Fibroblast of skin of right biceps (primary cell): ENCODE measurements around the gene MFSD11.
"Not testable (repeated sequence)": the region's sequence is repeated elsewhere in the genome, so short reads cannot be mapped to it uniquely, and the experiment has no call there.

ENCODE experiments used
- DNase-seq: peaks from one replicate; pipeline ENCODE4 v3.0.0-alpha.2; 2013

The MFSD11 gene

DNA sequence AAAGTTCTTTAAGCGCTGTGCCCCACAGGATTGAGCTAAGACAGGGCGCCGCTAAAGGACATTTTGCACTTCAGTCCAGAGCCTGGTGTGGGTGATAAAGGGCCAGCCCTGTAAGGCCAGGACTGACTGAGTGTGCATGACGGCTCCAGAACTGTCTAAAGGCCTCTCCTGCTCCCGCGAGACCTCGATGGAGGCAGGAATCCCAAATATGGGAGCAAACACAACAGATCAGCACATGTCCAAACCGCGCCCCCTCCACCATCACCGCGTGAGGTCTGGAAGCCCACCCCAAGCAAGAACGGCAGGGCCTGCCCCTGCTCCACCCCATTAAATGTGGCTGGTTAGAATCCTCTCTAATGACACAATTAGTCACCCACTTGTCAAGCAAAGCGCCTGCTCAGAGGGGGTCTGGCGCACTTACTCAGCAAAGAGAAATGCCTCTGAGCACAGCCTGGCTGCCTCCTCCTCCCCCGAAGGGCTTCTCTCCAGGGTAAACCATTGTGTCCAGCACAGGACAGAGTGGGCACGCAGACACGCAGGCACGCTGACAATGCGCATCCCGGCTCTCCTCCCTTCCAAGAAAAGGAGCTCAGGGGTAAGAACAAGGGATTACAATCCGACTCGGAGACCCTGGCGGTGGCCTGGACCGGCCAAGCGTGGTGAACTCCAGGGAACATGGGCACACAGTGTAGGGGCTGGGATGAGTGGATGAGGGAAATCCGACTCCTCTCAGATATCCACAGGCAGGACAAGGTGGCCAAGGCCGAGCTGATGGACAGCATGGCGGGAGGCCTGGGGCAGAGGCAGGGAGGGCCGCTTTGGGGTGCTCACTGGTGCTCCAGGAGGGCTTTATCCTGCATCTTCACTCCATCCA, 28.6 kb upstream of the MFSD11 start:
- peak; percentile 100 for DNase-seq

DNA sequence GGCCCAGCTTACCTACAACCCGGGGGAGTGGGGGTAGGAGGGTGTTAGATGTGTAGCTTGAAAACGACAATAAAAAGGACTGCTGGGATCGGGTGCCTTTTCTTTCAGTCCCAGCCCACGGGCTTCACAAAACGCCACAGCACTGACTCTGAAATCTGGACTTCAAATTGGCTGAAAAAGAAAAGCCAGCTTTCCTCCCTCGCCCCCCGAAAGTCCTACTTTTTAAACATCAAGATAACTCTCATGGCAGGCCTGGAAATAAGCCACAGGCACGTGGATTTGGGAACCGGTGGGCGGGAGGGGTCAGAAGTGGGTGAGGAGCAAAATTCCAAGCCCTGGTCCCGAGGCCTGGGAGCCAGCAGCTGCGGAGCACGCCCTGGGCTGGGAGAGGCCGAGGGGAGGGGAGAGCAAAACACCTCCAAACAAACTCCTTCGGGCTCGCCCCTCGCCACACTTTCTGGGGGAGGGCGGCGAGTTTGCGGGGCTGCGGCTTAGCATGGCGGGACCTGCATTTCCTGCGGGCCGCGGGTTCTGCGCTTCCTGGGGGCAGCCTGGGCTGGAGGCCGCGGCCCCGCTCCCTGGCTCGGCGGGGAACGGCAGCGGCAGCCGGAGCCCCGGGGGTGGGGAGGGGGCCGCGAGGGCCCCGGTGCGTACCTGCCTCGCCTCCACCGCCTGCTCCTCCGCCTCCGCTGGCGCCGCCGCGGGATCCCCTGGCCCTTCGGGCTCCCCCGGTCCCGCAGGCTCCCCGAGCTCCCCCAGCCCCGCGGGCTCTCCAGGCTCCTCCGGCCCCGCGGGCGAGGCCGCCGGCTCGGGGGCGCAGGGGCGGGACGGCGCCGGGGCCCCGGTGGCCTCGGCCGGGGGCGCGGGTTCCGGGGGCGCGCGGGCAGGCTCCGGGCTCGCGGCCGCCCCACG, 27.7 kb upstream of the MFSD11 start:
- DNase-seq = not testable (repeated sequence)

DNA sequence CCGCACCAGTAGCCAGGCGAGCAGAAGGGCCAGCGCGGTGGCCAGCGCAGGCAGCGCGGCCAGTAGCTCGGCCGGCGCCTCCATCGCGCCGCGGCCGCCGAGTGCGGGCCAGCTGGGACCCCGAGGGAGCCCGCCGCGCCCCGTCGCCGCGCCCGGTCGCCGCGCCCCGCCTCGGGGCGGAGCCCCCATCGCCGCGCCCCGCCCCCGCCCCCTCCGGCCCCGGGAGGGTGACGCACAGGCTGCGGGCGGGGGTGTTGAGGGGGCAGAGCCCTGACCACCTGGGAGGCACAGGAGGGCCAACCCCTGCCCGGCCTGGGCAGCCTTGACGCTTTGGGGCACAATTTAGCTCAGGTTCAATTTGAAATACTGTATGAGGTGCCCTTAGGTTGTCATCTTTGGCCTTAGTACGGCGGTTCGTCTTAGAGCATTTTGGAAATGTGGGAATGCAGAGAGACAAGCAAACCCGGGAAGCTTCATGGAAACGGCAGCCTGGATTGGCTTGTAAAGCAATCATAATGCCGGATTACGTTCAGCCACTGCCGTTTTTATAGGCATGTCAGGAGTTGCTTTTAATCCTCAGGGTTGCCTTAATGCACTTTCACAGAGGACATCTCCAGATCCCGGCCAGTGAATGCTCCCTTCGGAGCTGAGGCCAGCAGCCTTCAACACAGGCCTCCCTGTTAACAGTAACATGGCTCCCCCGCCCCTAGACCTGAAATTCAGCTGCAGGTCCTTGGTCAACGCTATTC, 26.9 kb upstream of the MFSD11 start, which contains the start of gene MXRA7:
MXRA7 (minus strand) TSS at position 103 of the 749 bp plus-strand sequence; CDS start at position 84, 19 bp downstream.
- DNase-seq = peak; percentile 77

DNA sequence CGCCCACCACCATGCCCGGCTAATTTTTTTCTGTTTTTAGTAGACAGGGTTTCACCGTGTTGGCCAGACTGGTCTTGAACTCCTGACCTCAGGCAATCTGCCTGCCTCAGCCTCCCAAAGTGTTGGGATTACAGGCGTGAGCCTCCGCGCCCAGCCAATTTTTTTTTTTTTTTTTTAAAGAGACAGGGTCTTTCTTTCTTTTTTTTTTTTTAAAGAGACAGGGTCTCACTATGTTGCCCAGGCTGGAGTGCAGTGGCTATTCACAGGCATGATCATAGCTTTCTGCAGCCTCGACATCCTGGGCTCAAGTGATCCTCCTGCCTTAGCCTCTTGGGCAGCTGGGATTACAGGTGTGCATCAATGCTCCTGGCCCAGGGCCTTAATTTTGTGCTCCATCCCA, 25.6 kb upstream of the MFSD11 start:
- DNase-seq = not testable (repeated sequence)

DNA sequence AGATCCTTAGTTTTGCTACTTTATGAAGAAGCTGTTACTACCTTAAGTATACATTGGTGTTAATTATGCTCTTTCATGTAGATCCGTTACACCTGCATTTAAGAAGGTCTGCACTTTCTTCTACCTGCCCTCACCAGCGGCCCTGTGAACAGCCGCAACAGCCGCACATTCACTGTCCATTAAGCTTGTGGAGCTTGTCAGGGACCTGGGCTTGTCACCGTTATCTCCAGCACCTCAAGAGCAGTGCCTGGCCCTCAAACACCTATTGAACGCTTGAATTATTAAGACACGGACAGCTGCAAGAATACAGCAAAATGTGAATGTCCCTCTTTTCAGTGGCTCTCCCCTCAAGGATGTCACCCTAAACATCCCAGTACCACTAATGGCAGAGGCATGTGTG, 24.2 kb upstream of the MFSD11 start:
- no peak for DNase-seq

DNA sequence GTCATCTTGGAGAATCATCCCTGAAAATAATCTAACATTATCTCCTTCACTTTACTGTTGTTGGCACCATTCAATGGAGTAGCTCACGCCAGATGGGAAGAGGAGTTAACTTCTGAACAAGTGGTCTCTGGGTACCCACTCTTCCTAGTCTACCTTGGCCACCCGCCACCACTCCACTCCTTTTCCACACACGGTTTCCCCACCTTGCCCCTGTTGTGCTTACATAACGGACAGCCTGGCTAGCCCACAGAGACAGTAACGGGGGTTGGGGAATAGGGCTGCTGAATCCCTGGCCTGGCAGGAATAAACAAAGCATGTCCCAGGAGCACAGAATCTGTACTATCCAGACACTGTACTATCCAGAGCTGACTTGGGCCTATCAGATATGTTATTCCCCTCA, 23.6 kb upstream of the MFSD11 start:
- no peak for DNase-seq

DNA sequence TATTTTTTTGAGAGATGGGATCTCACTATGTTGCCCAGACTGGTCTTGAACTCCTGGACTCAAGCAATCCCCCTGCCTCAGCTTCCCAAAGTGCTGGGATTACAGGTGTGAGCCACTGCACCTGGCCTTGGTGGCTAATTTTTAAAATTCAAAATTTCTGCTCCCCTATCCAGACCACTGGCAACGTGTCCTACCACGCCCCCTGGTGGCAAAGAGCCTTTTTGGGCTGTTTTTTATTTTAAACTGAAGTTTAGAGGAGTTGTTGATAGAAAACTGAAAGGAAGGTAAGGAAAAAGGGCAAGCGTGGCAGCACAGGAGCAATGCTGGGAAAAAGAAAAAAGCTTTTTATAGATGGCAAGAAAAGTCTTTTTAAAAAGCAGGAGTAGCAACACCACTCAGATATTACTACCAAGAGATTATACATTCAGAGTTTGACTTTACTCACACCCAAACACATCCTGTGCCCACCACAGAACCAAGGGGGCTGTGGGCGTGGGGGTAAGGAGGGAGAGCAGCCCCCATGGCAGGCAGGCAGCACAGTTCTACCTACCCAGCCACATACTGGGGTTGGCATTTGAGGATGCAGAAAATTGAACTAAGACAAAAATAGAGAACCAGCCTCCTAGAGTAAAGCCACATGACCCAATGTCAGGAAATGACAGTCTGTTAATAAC, 23.0 kb upstream of the MFSD11 start:
- peak; percentile 61 for DNase-seq

DNA sequence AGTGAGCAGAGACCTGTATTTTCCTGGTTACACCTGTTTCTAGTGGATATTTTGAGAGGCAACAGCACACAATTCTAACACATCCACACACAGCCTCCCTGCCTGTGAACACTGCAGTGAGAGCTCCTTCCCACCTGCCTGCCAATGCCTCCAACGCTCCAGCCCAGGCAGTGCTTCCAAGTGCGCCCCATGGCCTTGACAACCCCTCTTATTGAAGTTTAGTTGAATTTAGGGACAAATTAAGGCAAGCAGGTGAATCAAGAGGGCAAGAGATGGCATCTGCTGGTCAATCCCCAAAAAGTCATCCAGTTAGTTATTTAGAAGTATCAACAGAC, 22.5 kb upstream of the MFSD11 start:
- DNase-seq = no peak

DNA sequence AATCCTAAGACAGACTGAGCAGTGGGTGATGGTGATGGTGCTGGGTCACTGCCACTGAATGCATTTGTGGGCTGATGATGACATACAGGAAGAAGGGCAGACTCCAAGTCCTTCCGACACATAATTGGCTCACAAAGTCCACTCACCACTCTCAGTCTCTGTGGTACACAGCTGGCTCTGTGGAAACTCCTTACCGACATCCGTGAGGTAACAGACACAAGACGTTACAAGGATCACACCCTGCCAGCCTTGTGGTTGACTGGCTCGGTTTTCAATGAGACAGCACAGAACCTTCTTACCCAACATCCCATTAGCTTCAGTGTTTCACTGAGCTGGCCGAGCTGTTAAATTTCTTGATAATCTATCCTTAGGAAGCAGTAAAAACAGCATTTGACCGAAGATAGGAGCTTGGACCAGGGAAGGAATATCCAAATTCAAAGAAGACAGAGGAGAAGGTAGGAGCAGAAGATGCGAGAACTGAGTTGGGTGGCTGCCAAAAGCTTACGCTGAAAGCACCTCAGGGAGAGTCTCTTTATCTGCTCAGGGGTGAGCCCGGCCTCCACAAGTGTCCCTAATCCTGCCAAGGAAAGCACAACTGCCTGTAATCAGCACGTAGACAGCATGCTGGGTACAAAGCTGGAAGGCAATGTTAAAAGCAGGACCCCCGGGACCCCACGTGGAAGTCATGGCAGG, 21.6 kb upstream of the MFSD11 start:
- peak; percentile 98 for DNase-seq

DNA sequence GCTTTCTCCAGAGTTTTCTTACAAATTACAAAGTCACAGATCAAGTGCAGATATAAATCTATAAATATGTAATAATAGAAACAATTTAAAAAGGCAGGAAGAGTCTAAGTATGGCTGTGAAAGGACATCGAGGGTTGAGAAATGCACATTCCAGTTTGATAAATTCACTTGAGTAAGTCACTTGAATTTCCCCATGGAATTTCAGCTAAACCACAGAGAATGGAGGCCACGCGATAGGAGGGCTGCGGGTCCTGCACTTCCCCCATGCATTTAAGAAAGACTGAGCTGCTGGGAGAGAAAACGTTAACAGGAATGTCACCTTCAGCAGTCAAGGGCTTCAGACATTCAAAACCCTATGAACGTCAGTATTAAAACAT, 21.1 kb upstream of the MFSD11 start:
- peak; percentile 95 for DNase-seq

DNA sequence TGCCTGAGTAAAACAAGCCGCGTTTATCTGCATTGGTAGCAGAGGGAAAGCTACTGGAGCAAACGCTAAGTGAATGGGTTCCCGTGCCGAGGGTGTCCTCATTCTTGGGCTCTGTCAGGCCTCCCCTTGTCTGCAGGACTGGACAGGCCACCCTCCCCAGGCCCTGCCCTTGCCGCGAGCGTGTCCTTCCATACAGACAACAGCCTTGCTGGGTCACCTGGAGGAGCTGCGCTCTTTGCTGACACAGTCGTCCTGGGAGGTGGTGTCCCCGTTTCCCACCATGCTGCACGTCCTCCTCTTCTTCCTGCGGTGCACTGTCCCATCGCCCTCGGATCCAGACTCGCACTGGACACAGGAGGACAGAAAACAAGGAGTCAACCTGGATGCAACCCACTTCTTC, 19.4 kb upstream of the MFSD11 start:
- DNase-seq = no peak

DNA sequence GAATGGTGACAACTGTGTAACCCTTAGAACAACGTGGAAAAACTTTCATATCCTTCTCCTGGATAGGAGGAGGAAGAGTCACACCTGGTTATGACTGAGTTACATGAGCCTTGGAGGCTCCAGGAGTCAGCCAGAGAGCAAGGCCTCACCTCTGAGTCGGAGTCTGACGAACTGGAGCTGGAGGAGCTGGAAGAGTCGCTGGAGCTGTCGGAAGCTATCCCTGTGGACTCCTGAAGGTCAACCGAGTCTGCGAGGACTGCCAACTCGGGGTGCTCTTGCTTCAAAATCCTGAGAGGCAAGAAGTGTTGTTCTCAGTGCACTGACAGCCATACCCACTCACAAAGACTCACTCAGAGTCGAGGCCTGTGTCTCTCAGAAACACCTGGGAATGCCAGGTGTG, 17.7 kb upstream of the MFSD11 start:
- DNase-seq = no peak

DNA sequence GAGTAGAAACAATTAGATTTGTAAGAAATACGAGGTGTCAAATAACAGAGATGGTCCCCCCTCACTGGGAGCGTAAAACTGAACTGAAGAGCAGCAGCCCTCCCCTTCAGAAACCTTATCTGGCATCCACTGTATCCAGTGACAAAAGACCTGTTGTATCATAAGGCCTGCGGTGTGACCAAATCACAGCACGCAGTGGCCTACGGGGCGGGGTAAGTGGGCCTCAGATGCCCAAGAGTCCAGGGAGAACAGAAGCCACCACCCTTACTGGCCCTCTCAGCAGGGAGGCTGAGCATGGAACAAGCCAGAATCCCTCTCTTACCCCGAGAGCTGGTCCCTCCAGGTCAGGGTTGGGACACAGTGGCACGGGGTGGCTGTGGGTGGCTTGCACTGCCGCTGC, 17.0 kb upstream of the MFSD11 start:
- DNase-seq = no peak

DNA sequence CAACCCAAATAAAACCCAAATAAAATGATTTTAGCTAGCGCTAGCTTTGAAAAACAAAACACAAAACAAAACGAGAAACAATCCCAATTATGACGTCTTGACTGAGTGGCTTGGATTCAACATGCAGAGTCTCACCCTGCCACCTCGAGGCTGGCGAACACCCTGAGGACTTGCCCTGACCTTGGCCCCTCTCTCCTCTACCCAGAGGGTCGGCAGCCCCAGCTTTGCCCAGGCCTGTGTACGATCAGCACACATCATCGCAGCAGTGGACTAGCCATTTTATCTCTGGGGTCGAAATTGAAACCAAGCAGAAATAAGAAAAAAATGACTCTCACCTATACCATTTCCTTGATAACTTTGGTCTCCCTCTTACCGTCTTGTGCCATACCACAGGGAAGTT, 16.5 kb upstream of the MFSD11 start:
- no peak for DNase-seq

DNA sequence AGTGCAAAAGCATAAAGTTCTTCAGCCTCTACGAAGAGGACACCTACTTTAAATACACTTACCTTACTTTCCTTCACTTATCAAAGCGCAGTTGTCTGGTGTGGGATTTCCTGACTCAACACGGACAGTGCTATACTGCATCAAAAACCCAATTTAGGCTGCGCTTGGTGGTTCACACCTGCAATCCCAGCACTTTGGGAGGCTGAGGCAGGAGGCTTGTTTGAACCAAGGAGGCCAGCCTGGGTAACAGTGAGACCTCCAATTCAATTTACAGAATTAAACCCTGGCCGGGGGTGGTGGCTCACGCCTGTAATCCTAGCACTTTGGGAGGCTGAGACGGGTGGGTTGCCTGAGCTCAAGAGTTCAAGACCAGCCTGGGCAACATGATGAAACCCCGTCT, 15.6 kb upstream of the MFSD11 start:
- no peak for DNase-seq

DNA sequence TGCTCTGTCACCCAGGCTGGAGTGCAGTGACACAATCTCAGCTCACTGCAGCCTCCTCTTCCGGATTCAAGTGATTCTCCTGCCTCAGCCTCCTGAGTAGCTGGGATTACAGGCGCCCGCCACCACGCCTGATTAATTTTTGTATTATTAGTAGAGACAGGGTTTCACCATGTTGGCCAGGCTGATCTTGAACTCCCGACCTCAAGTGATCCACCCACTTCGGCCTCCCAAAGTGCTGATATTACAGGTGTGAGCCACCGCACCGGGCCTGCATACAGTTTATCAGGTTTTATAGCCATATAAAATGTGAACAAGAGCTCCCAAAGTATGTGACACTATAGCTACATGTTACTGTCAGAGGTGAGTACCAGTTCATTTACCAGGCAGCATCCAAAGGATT, 14.9 kb upstream of the MFSD11 start:
- DNase-seq = not testable (repeated sequence)

DNA sequence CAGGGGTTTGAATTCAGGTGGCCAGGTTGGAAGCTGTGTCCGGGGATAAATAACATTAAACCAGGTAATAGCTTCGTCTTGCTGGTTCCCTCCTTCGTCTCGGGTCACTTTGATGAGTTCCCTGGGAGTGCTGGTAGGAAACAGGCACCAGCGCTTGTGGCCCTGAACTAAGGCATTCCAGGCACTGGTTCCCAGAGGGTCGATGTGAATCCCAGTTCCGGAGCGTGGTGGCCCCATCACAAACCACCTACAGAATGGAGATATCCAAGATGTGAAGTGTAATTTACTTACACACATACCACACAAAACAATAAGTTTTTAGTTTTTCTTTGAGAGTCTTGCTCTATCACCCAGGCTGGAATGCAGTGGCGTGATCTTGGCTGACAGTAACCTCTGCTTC, 14.1 kb upstream of the MFSD11 start:
- no peak for DNase-seq

DNA sequence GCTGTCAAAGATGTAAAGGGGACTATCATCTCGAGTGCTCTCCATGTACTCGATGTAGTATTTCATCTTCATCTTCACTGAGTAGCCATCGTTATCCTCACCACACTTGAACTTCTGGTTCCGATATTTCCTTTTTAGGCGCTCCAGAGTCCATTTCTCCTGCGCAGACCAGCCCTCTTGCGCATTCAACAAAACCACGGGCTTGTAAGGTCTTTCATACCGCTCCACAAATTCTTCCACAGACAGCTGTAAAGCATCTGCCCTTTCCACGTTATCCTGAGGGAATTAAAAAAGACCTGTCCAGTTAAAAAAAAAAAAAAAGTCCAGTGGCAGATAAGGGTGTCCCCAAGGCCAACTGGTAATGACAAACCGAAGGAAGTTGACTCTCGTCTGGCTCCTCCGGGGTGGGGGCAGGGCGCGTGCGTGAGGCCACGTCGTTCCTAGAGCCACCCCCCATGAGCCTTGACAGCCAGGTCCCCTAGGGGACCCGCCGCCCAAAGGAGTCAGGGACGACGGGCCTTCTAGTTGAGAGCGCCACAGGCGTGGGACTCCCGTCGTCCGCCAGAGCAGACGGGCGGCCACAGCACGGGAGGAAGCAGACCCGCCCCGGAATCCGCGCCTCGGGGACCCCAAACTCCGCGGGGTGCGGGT, 12.2 kb upstream of the MFSD11 start:
- peak; percentile 59 for DNase-seq

DNA sequence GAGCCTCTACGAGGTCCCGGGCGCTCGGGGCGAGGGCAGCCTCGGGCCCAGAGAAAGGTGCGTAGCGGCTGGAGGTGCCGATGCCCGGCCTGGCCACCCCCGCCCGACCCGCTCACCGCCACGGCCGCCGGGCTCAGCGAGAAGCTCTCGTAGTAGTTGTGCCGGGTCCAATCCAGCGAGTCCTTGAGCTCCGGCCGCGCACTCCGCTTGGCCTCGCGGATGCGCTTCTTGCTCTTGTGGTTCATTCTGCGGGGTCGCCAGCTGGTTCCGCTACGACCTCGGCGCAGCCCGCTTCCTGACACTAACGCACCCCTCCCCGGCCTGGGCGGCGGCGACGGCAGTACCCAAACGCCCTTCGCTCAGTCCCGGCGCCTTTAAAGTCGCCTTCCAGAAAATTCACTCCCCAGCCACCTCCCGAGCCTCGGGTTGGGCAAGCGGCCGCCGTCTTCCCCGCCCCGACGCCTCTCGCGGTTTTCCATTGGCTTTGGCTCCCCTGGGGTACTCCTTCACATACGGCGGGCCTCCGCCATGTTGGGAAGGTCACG, 11.6 kb upstream of the MFSD11 start, which contains the start of gene JMJD6:
JMJD6 (minus strand) TSS at position 376 of the 545 bp plus-strand sequence; CDS start at position 245, 131 bp downstream.
- DNase-seq = peak; percentile 97

DNA sequence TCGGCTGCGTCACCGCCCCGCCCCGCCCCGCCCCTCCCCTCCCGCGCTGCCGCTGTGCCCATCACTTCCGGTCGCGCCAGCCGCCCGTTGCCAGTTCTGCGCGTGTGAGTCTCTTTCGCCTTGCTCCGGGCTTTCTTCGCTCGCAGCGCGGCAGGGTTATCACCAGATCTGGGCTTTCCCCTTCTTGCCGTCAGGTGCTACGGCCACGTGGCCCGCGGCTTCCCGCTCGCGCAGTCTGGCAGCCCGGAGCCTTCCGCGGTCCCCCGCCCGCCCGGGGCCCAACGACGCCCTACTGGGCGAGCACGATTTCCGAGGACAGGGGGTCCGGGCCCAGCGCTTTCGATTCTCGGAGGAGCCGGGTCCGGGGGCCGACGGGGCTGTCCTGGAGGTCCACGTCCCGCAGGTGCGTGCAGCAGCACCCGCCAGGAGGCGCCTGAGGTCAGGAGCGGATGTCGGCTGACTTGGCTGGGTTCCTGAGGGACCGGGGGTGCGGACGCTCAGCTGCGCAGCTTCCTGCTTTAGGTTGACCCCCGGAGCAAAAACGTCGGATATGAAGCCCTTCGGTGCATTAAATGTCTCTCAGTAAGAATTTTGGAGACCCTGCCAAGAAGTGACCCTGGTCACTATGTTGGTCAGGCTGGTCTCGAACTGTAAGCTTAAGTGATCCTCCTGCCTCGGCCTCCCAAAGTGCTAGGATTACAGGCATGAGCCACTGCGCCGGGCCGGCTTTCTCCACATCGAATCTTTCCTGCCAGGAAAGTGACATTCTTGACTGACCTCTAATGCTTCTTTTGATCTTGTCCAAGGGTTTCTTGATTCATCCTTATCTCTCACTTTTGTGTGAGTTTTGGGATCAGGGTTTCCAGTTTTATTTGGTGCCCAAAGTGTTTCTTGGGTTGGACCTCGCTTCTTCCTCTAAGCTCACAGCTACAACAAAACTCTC, 10.9 kb upstream of the MFSD11 start, which contains the start of gene METTL23:
METTL23 (plus strand) TSS at position 64 of the 943 bp plus-strand sequence. CDS start 2,872 bp downstream, outside the sequence.
- peak; percentile 78 for DNase-seq
